CD14-positive monocyte (primary cell): ENCODE data around the gene CUZD1. TPM values are rescaled to one million over a fixed set of nuclear protein-coding genes. Genes with fewer than 3 reads are reported as not detected.

Source experiments
- DNase-seq, 3 donors: peaks; one replicate each; pipeline ENCODE4 v3.0.0-alpha.2; 2011 to 2022
- H2AFZ ChIP-seq: 2 replicates; pipeline ENCODE4 v1.6.0; 2012; ENCODE audit warnings: mild to moderate bottlenecking, low read depth, low read length, inconsistent platforms; ENCODE audit not compliant: insufficient read depth, poor library complexity, severe bottlenecking
- H3K27ac ChIP-seq, 2 donors: 1 replicate in 1 of 2; 2 replicates in 1 of 2; pipeline ENCODE4 v1.5.1; 2012 to 2013; ENCODE audit warnings: low read length in 2 of 2, control low read depth in 1 of 2, inconsistent platforms in 1 of 2, low read depth in 1 of 2, mild to moderate bottlenecking in 1 of 2
- H3K27me3 ChIP-seq, 2 donors: one replicate each; pipeline versions ENCODE4 v1.6.0 to v1.6.1; 2011 to 2013; ENCODE audit warnings: low read length in 2 of 2; ENCODE audit not compliant: control insufficient read depth in 2 of 2, insufficient read depth in 2 of 2
- H3K36me3 ChIP-seq, 2 donors: replicated peaks in 1 of 2; 1 replicate in 1 of 2; 2 replicates in 1 of 2; pipeline versions ENCODE4 v1.5.1 to v1.6.1; 2012 to 2013; ENCODE audit warnings: low read length in 2 of 2, control low read depth in 1 of 2, inconsistent platforms in 1 of 2, mild to moderate bottlenecking in 1 of 2; ENCODE audit not compliant: insufficient read depth in 2 of 2, control insufficient read depth in 1 of 2
- H3K4me1 ChIP-seq, 2 donors: 1 replicate in 1 of 2; 2 replicates in 1 of 2; pipeline versions ENCODE4 v1.5.1 to v1.6.1; 2012 to 2013; ENCODE audit warnings: low read length in 2 of 2, control low read depth in 1 of 2, inconsistent platforms in 1 of 2, mild to moderate bottlenecking in 1 of 2, moderate library complexity in 1 of 2; ENCODE audit not compliant: insufficient read depth in 2 of 2, control insufficient read depth in 1 of 2
- H3K4me2 ChIP-seq: replicated peaks from 2 replicates; pipeline ENCODE3; 2012; ENCODE audit warnings: low read length, moderate library complexity, mild to moderate bottlenecking; ENCODE audit not compliant: poor library complexity, severe bottlenecking; ENCODE audit errors: extremely low read depth
- H3K4me3 ChIP-seq, 3 experiments: fragments of 200-600 bp in 1 of 3; sonication (generic) in 1 of 3; replicated peaks in 1 of 3; 1 replicate in 2 of 3; 2 replicates in 1 of 3; pipeline ENCODE4 v1.5.1; 2011 to 2013; ENCODE audit warnings: low read length in 3 of 3, mild to moderate bottlenecking in 3 of 3, control low read depth in 2 of 3, low read depth in 2 of 3, inconsistent platforms in 1 of 3, moderate library complexity in 1 of 3
- H3K79me2 ChIP-seq: 2 replicates; pipeline ENCODE4 v1.6.0; 2012; ENCODE audit warnings: mild to moderate bottlenecking, control low read depth, inconsistent platforms, low read length, moderate library complexity; ENCODE audit not compliant: insufficient read depth
- H3K9ac ChIP-seq: 2 replicates; pipeline ENCODE4 v1.6.0; 2017; ENCODE audit warnings: low read length, mild to moderate bottlenecking; ENCODE audit not compliant: insufficient read depth, poor library complexity, severe bottlenecking
- H3K9me3 ChIP-seq, 2 donors: replicated peaks in 1 of 2; 1 replicate in 1 of 2; 2 replicates in 1 of 2; pipeline versions ENCODE4 v1.5.1 to v1.6.1; 2012 to 2013; ENCODE audit warnings: low read length in 2 of 2, control low read depth in 1 of 2; ENCODE audit not compliant: control insufficient read depth in 1 of 2, insufficient read depth in 1 of 2
- H4K20me1 ChIP-seq: 2 replicates; pipeline ENCODE4 v1.6.0; 2012; ENCODE audit warnings: mild to moderate bottlenecking, low read length, control low read depth, moderate library complexity; ENCODE audit not compliant: insufficient read depth
- H3K27ac Mint-ChIP-seq, 7 donors: one replicate each; pipeline ENCODE4 v1.8.0; 2020; ENCODE audit warnings: mild to moderate bottlenecking in 7 of 7, mixed read lengths in 7 of 7, moderate library complexity in 6 of 7, inconsistent platforms in 2 of 7
- H3K27me3 Mint-ChIP-seq, 3 donors: one replicate each; pipeline ENCODE4 v1.8.0; 2021 to 2022; ENCODE audit warnings: low read depth in 3 of 3, mild to moderate bottlenecking in 3 of 3, mixed read lengths in 3 of 3, moderate library complexity in 3 of 3, inconsistent platforms in 1 of 3
- H3K36me3 Mint-ChIP-seq, 2 donors: one replicate each; pipeline ENCODE4 v1.8.0; 2020; ENCODE audit warnings: mixed read lengths in 2 of 2, inconsistent platforms in 1 of 2, mild to moderate bottlenecking in 1 of 2
- H3K4me1 Mint-ChIP-seq: one replicate; pipeline ENCODE4 v1.8.0; 2020; ENCODE audit warnings: mild to moderate bottlenecking, mixed read lengths
- H3K4me3 Mint-ChIP-seq, 2 donors: one replicate each; pipeline ENCODE4 v1.8.0; 2020; ENCODE audit warnings: mild to moderate bottlenecking in 2 of 2, mixed read lengths in 2 of 2, moderate library complexity in 1 of 2
- H3K9me3 Mint-ChIP-seq, 7 donors: one replicate each; pipeline ENCODE4 v1.8.0; 2020 to 2022; ENCODE audit warnings: mixed read lengths in 7 of 7, mild to moderate bottlenecking in 6 of 7, moderate library complexity in 6 of 7, inconsistent platforms in 2 of 7
- WGBS: methylation state at CpG from one replicate; pipeline ENCODE4 v1.1.5; 2013; ENCODE audit warnings: missing lambda C conversion rate; ENCODE audit not compliant: insufficient coverage; 5-methylcytosine and 5-hydroxymethylcytosine counted together
- intact Hi-C, 2 donors: fragments of 100-400 bp; cut with micrococcal nuclease; formaldehyde crosslinking; loops; one replicate each; pipeline versions ENCODE4 v1.15.0 to v1.15.1; 2023
- polyA plus RNA-seq, 3 donors: library from polyadenylated mRNA; depleted of rRNA in 1 of 3; unstranded in 2 of 3; stranded (reverse) in 1 of 3; fragments of 300-500 nt in 2 of 3; fragments of >200 nt in 1 of 3; fragmentation: Illumina TruSeq in 2 of 3; gene quantifications; 1 replicate in 2 of 3; 2 replicates in 1 of 3; pipeline ENCODE4 v1.2.3, GENCODE V29; 2012 to 2021
- TF ChIP-seq, protein P1 (sequence below): fragments of 200-600 bp; IDR thresholded peaks from one replicate; pipeline ENCODE4 v1.8.0; 2022; ENCODE audit warnings: antibody characterized with exemption, mild to moderate bottlenecking

Gene CUZD1
- polyA plus RNA-seq, 3 donors, result 0.14 to 0.29 TPM; not detected in 1

DNA sequence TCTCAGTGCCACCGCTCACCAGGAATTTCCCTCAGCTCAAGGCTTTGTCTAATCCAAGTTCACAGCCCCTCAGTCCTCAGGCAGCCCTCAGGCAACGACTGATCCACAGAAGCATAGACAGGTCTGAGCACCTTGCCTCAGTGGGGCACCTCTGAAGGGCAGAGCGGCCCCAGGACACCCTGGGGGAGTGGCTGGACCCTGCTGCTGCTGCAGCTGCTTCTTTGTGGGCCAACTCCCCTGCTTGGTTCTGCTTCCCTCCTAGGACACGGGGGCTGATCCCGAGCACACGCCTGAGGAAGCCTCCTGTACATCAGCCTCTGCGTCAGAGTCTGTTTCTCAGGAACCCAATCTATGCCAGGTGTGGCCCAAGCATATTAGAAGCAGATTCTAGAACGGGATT, 16.2 kb downstream of the CUZD1 start:
- Histone ChIP-seq H4K20me1 (no peaks in the 10 kb centered on the region), H3K4me3 (no peak overlapping the region), H3K27me3 (no peaks in the 10 kb centered on the region), H3K4me2 (no peak overlapping the region), H3K27ac (no peak overlapping the region), H2AFZ (no peak overlapping the region), H3K36me3 (no peaks in the 10 kb centered on the region), H3K9ac (no peak overlapping the region), H3K79me2 (no peaks in the 10 kb centered on the region), H3K9me3 (no peaks in the 10 kb centered on the region), H3K4me1 (no peaks in the 10 kb centered on the region)
- Mint-ChIP-seq H3K27me3 (peaks cover 2 to 5% (median 2%) of the 10 kb centered on the region in 3 donors), H3K9me3 (peaks cover 0 to 5% (median under 1%) of the 10 kb centered on the region in 7 donors), H3K4me3 (no peak overlapping the region), H3K4me1 (no peaks in the 10 kb centered on the region), H3K36me3 (peaks cover 9 to 18% of the 10 kb centered on the region in 2 donors), H3K27ac (no peak overlapping the region)
- DNase-seq, result no peak
- WGBS, result 80% methylated on average over 7 of the region's 8 CpGs
- TF ChIP-seq, protein P1, sequence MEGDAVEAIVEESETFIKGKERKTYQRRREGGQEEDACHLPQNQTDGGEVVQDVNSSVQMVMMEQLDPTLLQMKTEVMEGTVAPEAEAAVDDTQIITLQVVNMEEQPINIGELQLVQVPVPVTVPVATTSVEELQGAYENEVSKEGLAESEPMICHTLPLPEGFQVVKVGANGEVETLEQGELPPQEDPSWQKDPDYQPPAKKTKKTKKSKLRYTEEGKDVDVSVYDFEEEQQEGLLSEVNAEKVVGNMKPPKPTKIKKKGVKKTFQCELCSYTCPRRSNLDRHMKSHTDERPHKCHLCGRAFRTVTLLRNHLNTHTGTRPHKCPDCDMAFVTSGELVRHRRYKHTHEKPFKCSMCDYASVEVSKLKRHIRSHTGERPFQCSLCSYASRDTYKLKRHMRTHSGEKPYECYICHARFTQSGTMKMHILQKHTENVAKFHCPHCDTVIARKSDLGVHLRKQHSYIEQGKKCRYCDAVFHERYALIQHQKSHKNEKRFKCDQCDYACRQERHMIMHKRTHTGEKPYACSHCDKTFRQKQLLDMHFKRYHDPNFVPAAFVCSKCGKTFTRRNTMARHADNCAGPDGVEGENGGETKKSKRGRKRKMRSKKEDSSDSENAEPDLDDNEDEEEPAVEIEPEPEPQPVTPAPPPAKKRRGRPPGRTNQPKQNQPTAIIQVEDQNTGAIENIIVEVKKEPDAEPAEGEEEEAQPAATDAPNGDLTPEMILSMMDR, result no peak
- intact Hi-C loops, result no loop called here

DNA sequence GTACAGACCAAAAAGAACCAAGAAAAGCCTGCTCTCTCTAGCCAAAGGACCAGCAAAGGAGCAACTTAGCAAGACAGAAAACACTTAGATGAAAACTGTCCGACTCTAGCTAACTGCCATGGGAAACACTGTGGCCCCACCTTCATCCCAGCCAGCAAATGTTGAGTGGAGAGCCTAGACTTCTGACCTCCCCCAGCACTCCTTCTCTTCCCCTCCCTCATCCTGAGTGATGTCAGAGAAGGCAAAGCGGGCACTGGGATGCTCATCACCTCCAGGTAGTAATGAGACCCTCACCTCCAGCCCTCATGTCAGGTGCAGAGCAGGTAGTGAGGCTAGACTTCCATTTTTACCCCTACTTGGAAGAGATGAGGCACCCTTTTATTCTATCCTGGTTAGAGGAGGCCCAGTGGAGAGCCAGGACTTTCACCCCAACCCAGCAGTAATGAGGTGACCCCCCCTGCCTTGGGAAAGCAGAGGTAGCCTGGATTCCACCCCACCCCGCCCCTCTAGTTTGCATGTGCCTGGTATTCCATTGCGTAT, 16.9 kb downstream of the CUZD1 start:
- Histone ChIP-seq H3K27me3 (no peaks in the 10 kb centered on the region), H3K27ac (no peak overlapping the region), H3K9ac (no peak overlapping the region), H3K4me1 (no peaks in the 10 kb centered on the region), H3K79me2 (no peaks in the 10 kb centered on the region), H3K36me3 (no peaks in the 10 kb centered on the region), H4K20me1 (no peaks in the 10 kb centered on the region), H2AFZ (no peak overlapping the region), H3K9me3 (no peaks in the 10 kb centered on the region), H3K4me2 (no peak overlapping the region), H3K4me3 (no peak overlapping the region)
- Mint-ChIP-seq H3K27me3 (peaks cover 2 to 5% (median 2%) of the 10 kb centered on the region in 3 donors), H3K36me3 (peaks cover 6 to 15% of the 10 kb centered on the region in 2 donors), H3K4me1 (no peaks in the 10 kb centered on the region), H3K4me3 (no peak overlapping the region), H3K9me3 (peaks cover 0 to 7% (median 1%) of the 10 kb centered on the region in 7 donors), H3K27ac (no peak overlapping the region)
- intact Hi-C loops, result no loop called here
- no peak for DNase-seq
- WGBS, result 86% methylated on average over 1 of the region's 4 CpGs
- TF ChIP-seq, protein P1, result no peak
